ENCODE results near the gene HSD17B4.
"Not testable (repeated sequence)": the region's sequence is repeated elsewhere in the genome, so short reads cannot be mapped to it uniquely, and the experiment has no call there.

Gene HSD17B4

DNA sequence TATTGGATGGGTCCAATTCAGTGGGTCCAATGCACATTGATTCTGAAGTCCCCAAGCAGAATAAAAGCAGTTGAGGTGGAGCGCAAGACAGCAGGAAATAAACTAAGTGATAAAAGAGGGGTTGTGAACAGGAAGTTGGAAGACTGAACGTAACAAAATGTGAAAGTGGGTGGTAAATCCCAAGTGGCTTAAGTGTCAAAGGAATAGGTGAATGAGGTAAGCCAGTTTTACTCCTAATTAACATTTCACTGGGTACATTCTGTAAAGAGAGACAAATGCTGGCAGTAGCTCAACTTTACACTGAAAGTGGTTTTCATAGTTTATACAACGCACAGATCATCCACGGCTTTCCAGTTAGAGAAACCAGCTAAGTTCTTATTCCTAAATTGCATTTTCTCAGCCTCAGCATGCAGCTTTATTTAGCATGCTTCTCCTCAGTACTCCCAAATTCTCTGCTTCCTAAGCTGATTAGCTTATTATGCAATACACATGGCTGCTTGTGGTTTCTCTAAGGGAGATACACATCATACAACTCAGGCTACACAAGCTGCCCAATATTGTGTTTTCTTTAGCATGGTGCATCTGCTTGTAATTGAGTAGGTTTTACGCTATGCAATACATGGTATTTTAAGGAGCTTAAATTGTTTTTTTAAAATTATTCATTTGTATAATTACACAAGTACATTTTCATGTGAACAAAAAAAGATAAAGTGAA is 34.2 kb upstream of the HSD17B4 start:
- in situ Hi-C loops (cut with HindIII; ENCODE audit: low pct_ligation_motif_present, low sequenced_read_pairs): loop anchor here (25.0 kb wide), 1 partner anchor 381 kb away; no protein-coding TSS in a partner anchor
- Histone ChIP-seq H3K36me3 (replicated peaks) (no peaks in the 10 kb centered on the region), H3K27me3 (replicated peaks) (no peaks in the 10 kb centered on the region), H3K27ac (no peak overlapping the region), H3K4me3 (ENCODE audit: low read depth, low read length) (no peak overlapping the region)
- peak; percentile 72 for DNase-seq
- TF ChIP-seq, protein P1, sequence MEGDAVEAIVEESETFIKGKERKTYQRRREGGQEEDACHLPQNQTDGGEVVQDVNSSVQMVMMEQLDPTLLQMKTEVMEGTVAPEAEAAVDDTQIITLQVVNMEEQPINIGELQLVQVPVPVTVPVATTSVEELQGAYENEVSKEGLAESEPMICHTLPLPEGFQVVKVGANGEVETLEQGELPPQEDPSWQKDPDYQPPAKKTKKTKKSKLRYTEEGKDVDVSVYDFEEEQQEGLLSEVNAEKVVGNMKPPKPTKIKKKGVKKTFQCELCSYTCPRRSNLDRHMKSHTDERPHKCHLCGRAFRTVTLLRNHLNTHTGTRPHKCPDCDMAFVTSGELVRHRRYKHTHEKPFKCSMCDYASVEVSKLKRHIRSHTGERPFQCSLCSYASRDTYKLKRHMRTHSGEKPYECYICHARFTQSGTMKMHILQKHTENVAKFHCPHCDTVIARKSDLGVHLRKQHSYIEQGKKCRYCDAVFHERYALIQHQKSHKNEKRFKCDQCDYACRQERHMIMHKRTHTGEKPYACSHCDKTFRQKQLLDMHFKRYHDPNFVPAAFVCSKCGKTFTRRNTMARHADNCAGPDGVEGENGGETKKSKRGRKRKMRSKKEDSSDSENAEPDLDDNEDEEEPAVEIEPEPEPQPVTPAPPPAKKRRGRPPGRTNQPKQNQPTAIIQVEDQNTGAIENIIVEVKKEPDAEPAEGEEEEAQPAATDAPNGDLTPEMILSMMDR (IDR thresholded peaks at IDR 0.05; ENCODE audit: low read depth, low read length, missing control alignments): no peak

DNA sequence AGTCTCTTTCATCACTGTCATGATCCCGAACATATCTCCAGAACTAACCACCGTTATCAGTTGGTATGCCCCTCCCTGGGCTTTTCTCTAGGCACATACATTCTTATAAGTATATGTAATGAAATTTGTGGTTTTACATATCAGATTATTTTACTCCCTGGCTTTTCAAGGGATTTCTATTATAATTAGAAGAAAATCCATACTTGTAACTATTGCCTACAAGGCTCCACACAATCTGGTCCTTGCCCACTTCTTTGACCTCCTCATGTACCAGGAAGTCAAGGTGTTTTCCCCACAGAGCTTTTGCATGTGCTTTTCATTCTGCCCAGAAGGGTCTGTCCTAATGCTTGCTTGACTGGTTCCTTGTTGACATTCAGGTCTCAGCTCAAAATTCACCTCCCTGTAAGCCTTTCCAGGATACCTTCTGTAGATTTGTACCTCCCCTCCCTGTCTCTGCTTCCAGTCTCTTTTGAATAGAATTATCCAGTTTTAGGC is 33.6 kb upstream of the HSD17B4 start:
- Histone ChIP-seq H3K4me3 (ENCODE audit: low read depth, low read length) (no peak overlapping the region), H3K27ac (no peak overlapping the region), H3K27me3 (replicated peaks) (no peaks in the 10 kb centered on the region), H3K36me3 (replicated peaks) (no peaks in the 10 kb centered on the region)
- in situ Hi-C loops (cut with HindIII; ENCODE audit: low pct_ligation_motif_present, low sequenced_read_pairs): loop anchor here (25.0 kb wide), 1 partner anchor 381 kb away; no protein-coding TSS in a partner anchor
- peak; percentile 79 for DNase-seq
- TF ChIP-seq, protein P1 (IDR thresholded peaks at IDR 0.05; ENCODE audit: low read depth, low read length, missing control alignments): no peak

- Histone ChIP-seq H3K27me3 (replicated peaks) (no peaks in the 10 kb centered on the region), H3K27ac (no peak overlapping the region), H3K36me3 (replicated peaks) (no peaks in the 10 kb centered on the region), H3K4me3 (ENCODE audit: low read depth, low read length) (no peak overlapping the region)
- in situ Hi-C loops (cut with HindIII; ENCODE audit: low pct_ligation_motif_present, low sequenced_read_pairs): loop anchor here (25.0 kb wide), 1 partner anchor 383 kb away; no protein-coding TSS in a partner anchor
- no peak for DNase-seq
- TF ChIP-seq, protein P1 (IDR thresholded peaks at IDR 0.05; ENCODE audit: low read depth, low read length, missing control alignments): no peak
Observed at GRCh38 chr5:119420169-119420568, 32.1 kb upstream of the HSD17B4 start.

DNA sequence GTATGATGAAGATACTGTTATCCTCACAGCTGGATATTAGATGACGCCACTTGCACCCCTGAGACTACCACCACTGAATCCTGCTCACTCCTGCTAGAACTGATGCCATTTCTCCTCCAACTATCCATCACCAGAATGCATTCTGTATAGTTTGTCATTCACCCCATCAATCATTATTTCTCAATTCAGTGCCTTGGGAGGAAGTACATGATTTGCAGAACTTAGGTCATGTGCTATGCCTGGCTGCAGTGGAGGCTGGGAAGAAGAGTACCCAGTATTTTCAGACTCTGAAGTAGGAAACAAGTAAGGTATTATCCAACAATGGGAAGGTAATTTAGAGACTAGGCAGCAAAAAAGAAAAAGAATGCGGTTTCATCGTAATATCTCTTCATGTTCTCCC is 26.2 kb upstream of the HSD17B4 start:
- in situ Hi-C loops (cut with HindIII; ENCODE audit: low pct_ligation_motif_present, low sequenced_read_pairs): no loop called here
- Histone ChIP-seq H3K36me3 (replicated peaks) (no peaks in the 10 kb centered on the region), H3K4me3 (ENCODE audit: low read depth, low read length) (no peak overlapping the region), H3K27me3 (replicated peaks) (no peaks in the 10 kb centered on the region), H3K27ac (no peak overlapping the region)
- TF ChIP-seq, protein P1 (IDR thresholded peaks at IDR 0.05; ENCODE audit: low read depth, low read length, missing control alignments): no peak
- DNase-seq: no peak

- TF ChIP-seq, protein P1 (IDR thresholded peaks at IDR 0.05; ENCODE audit: low read depth, low read length, missing control alignments): no peak
- Histone ChIP-seq H3K36me3 (replicated peaks) (no peaks in the 10 kb centered on the region), H3K27ac (no peak overlapping the region), H3K27me3 (replicated peaks) (no peaks in the 10 kb centered on the region), H3K4me3 (ENCODE audit: low read depth, low read length) (no peak overlapping the region)
- no peak for DNase-seq
- in situ Hi-C loops (cut with HindIII; ENCODE audit: low pct_ligation_motif_present, low sequenced_read_pairs): no loop called here
Observed at GRCh38 chr5:119427060-119427459, 25.2 kb upstream of the HSD17B4 start.

DNA sequence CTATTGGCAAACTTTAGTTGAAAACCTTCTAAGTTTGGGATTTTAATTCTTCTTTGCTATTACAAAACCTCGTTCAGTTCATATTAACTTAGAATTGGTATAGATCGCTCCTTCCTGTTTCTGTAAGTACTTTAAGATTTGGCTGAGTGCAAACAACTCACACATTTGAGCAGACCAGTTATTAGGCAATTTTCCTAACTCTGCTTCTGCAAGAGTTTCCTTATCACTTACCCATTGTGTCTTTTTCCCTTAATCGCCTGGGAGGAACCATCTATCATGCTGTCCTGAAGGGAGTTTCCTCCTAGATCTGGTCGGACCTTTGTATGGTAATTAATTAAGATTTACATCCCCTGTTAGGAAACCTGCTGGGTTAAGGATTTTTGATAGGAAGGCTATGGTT is 24.7 kb upstream of the HSD17B4 start:
- H3K36me3 ChIP-seq (replicated peaks); in situ Hi-C loops (cut with HindIII; ENCODE audit: low pct_ligation_motif_present, low sequenced_read_pairs); H3K27me3 ChIP-seq (replicated peaks); H3K27ac ChIP-seq; H3K4me3 ChIP-seq (ENCODE audit: low read depth, low read length); DNase-seq: not testable (repeated sequence)

GRCh38 chr5:119428166-119428565 is 24.1 kb upstream of the HSD17B4 start:
- not testable (repeated sequence) for H3K27ac ChIP-seq; H3K36me3 ChIP-seq (replicated peaks)

GRCh38 chr5:119428574-119428973 is 23.7 kb upstream of the HSD17B4 start:
- H3K4me3 ChIP-seq (ENCODE audit: low read depth, low read length); H3K27me3 ChIP-seq (replicated peaks); DNase-seq; H3K36me3 ChIP-seq (replicated peaks); in situ Hi-C loops (cut with HindIII; ENCODE audit: low pct_ligation_motif_present, low sequenced_read_pairs); H3K27ac ChIP-seq: not testable (repeated sequence)

More at GRCh38 chr5:119428166-119428565, 24.1 kb upstream of the HSD17B4 start:
- DNase-seq; in situ Hi-C loops (cut with HindIII; ENCODE audit: low pct_ligation_motif_present, low sequenced_read_pairs); H3K27me3 ChIP-seq (replicated peaks); H3K4me3 ChIP-seq (ENCODE audit: low read depth, low read length): not testable (repeated sequence)

DNA sequence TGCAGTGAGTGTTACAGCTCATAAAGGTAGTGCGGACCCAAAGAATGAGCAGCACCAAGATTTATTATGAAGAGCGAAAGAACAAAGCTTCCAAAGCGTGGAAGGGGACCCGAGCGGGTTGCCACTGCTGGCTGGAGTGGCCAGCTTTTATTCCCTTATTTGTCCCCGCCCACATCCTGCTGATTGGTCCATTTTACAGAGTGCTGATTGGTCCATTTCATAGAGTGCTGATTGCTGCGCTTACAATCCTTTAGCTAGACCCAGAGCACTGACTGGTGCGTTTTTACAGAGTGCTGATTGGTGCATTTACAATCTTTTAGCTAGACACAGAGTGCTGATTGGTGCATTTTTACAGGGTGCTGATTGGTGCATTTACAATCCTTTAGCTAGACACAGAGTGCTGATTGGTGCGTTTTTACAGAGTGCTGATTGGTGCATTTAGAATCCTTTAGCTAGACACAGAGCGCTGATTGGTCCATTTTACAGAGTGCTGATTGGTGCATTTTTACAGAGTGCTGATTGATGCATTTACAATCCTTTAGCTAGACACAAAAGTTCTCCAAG is 19.5 kb upstream of the HSD17B4 start:
- H3K27me3 ChIP-seq (replicated peaks); DNase-seq; in situ Hi-C loops (cut with HindIII; ENCODE audit: low pct_ligation_motif_present, low sequenced_read_pairs); H3K4me3 ChIP-seq (ENCODE audit: low read depth, low read length); H3K36me3 ChIP-seq (replicated peaks); H3K27ac ChIP-seq: not testable (repeated sequence)

Data from brain microvascular endothelial cell (primary cell).